Adrenal gland (tissue), 5 donors: ENCODE data around the gene RTN4.

Experiments used
- CTCF ChIP-seq, 6 experiments: fragments of 450-650 bp in 4 of 6; fragments of 200-600 bp in 2 of 6; sonication (generic) in 1 of 6; IDR thresholded peaks; 1 replicate in 5 of 6; 2 replicates in 1 of 6; pipeline versions ENCODE4 v1.5.1 to v1.8.0; 2016 to 2021; ENCODE audit warnings: antibody characterized with exemption in 6 of 6, mild to moderate bottlenecking in 2 of 6, moderate library complexity in 1 of 6
- POLR2A ChIP-seq, 2 donors: fragments of 450-650 bp; IDR thresholded peaks; one replicate each; pipeline ENCODE4 v1.6.1; 2017; ENCODE audit warnings: antibody characterized with exemption in 2 of 2, mild to moderate bottlenecking in 2 of 2, moderate library complexity in 1 of 2
- donor health status: DM: no; HTN: no; CAD: no.

- TF ChIP-seq CTCF (IDR thresholded peaks at IDR 0.05) (no peak), POLR2A (IDR thresholded peaks at IDR 0.05) (no peak)
Observed at GRCh38 chr2:55048508-55049042, 1.7 kb downstream of the RTN4 start.
